ENCODE results near the gene DUSP1.

DNA sequence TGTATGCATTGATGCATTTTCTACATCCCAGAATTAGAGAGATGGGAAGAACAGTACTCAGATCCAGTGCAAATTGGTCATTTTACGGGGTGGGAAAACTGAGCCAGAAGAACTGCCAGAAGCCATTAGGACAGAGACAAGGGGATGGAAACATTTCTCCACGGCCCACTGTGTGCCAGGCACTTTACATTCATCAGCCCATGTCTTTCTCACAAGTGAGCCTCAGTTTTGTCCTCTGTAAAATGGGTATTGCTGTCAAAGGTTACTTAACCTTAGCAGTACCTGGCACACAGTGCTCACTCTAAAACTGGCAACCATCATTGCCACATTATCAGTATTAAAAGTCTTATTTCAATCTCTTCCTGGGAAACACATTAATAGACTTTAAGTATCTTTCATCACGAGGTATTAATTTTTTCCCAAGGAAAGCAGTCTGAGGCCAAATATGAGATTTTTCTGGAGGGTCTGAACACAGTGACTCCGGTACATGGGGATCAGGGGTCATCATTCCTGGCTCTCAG lies 5.2 kb downstream of the DUSP1 start:
- TF ChIP-seq CTCF (conservative IDR thresholded peaks at IDR 0.05; ENCODE audit: low read length) (no peak), EZH2phosphoT487 (IDR thresholded peaks at IDR 0.05; ENCODE audit: borderline replicate concordance, low read depth, low read length) (no peak)
